Upper lobe of right lung (tissue), 1 donor: ENCODE measurements around the gene CTSL. TPM values are rescaled to one million over a fixed set of nuclear protein-coding genes. Genes with fewer than 3 reads are reported as not detected.

Source experiments
- ATAC-seq: fragments of 200-7000 bp; cut with Tn5 transposase; one replicate; pipeline ENCODE4 v1.9.1; 2020; ENCODE audit warnings: mild to moderate bottlenecking, moderate library complexity
- DNase-seq: peaks from one replicate; pipeline ENCODE4 v3.0.0-alpha.2; 2020
- H3K27ac ChIP-seq: fragments of 200-600 bp; one replicate; pipeline ENCODE4 v1.8.0; 2022
- H3K27me3 ChIP-seq: fragments of 200-600 bp; one replicate; pipeline ENCODE4 v1.8.0; 2022; ENCODE audit warnings: mild to moderate bottlenecking
- H3K36me3 ChIP-seq: fragments of 200-600 bp; one replicate; pipeline ENCODE4 v1.8.0; 2022
- H3K4me1 ChIP-seq: fragments of 200-600 bp; one replicate; pipeline ENCODE4 v1.8.0; 2022
- H3K4me3 ChIP-seq: fragments of 200-600 bp; one replicate; pipeline ENCODE4 v1.8.0; 2022; ENCODE audit warnings: mild to moderate bottlenecking
- H3K9me3 ChIP-seq: fragments of 200-600 bp; one replicate; pipeline ENCODE4 v1.8.0; 2022
- CTCF ChIP-seq: fragments of 200-600 bp; IDR thresholded peaks from one replicate; pipeline ENCODE4 v1.8.0; 2022; ENCODE audit warnings: antibody characterized with exemption
- intact Hi-C: fragments of 100-400 bp; cut with DNase I; formaldehyde crosslinking; loops from one replicate; pipeline ENCODE4 v1.11.0; 2022
- total RNA-seq: library from RNA; stranded (reverse); fragmentation: NEBNext Ultra II Directional; extraction: Animal tissue kit (Norgen Biotek cat#: 25700); gene quantifications from one replicate; pipeline ENCODE4 v1.2.1, GENCODE V29; 2021
- donor health status: DM: no; HTN: yes; CAD: no; lungs with severe emphysema.

CTSL gene
- total RNA-seq, 1 donor from 2014 or later = 146 TPM

GRCh38 chr9:87685441-87685840 is 40.5 kb upstream of the CTSL start:
- H3K36me3 ChIP-seq = peaks cover 48% of the 10 kb centered on the region
- H3K27ac ChIP-seq = no peak overlapping the region
- DNase-seq = no peak
- no peaks in the 10 kb centered on the region for H3K27me3 ChIP-seq
- intact Hi-C loops = no loop called here
- no peak for ATAC-seq
- no peak overlapping the region for H3K4me3 ChIP-seq
- peaks cover 17% of the 10 kb centered on the region for H3K4me1 ChIP-seq
- TF ChIP-seq CTCF = no peak
- no peaks in the 10 kb centered on the region for H3K9me3 ChIP-seq

GRCh38 chr9:87685871-87686519 is 39.9 kb upstream of the CTSL start:
- Histone ChIP-seq H3K36me3 (peaks cover 47% of the 10 kb centered on the region), H3K4me3 (no peak overlapping the region), H3K9me3 (no peaks in the 10 kb centered on the region), H3K4me1 (peaks cover 17% of the 10 kb centered on the region), H3K27ac (no peak overlapping the region), H3K27me3 (no peaks in the 10 kb centered on the region)
- TF ChIP-seq CTCF = no peak
- ATAC-seq (peak; percentile 90), DNase-seq (no peak)
- intact Hi-C loops = no loop called here

- intact Hi-C loops = no loop called here
- DNase-seq (no peak), ATAC-seq (no peak)
- no peak overlapping the region for H3K27ac ChIP-seq
- no peak overlapping the region for H3K4me3 ChIP-seq
- H3K9me3 ChIP-seq = no peaks in the 10 kb centered on the region
- TF ChIP-seq CTCF = no peak
- peaks cover 42% of the 10 kb centered on the region for H3K36me3 ChIP-seq
- H3K27me3 ChIP-seq = no peaks in the 10 kb centered on the region
- H3K4me1 ChIP-seq = peaks cover 17% of the 10 kb centered on the region
Observed at GRCh38 chr9:87686520-87687090, 39.3 kb upstream of the CTSL start.

- intact Hi-C loops = no loop called here
- ATAC-seq (no peak), DNase-seq (no peak)
- H3K27me3 ChIP-seq = no peaks in the 10 kb centered on the region
- H3K36me3 ChIP-seq = peaks cover 36% of the 10 kb centered on the region
- H3K4me1 ChIP-seq = peaks cover 17% of the 10 kb centered on the region
- no peak for TF ChIP-seq CTCF
- H3K9me3 ChIP-seq = no peaks in the 10 kb centered on the region
- no peak overlapping the region for H3K4me3 ChIP-seq
- no peak overlapping the region for H3K27ac ChIP-seq
Observed at GRCh38 chr9:87687207-87687606, 38.7 kb upstream of the CTSL start.

GRCh38 chr9:87694236-87694755 is 31.6 kb upstream of the CTSL start:
- H3K4me3 ChIP-seq = no peak overlapping the region
- TF ChIP-seq CTCF = no peak

More at GRCh38 chr9:87694236-87694755, 31.6 kb upstream of the CTSL start:
- Histone ChIP-seq H3K27me3 (no peaks in the 10 kb centered on the region), H3K27ac (no peak overlapping the region), H3K4me1 (no peaks in the 10 kb centered on the region), H3K36me3 (peaks cover 54% of the 10 kb centered on the region), H3K9me3 (no peaks in the 10 kb centered on the region)
- no peak for DNase-seq
- ATAC-seq = peak; percentile 27
- intact Hi-C loops = no loop called here
